ENCODE measurements around the gene LEO1.
A peak's percentile ranks its signal among the peaks of the same experiment; 100 is the strongest.

LEO1 gene
- long read RNA-seq, transcript LEO1-201 (12 exons, 2,193 nt), result major isoform, 118 of 307 reads
- long read RNA-seq, partial matches to known transcripts, result 164 of 307 reads
- long read RNA-seq, other reads (novel, unspliced or antisense), result 25 of 307 reads

DNA sequence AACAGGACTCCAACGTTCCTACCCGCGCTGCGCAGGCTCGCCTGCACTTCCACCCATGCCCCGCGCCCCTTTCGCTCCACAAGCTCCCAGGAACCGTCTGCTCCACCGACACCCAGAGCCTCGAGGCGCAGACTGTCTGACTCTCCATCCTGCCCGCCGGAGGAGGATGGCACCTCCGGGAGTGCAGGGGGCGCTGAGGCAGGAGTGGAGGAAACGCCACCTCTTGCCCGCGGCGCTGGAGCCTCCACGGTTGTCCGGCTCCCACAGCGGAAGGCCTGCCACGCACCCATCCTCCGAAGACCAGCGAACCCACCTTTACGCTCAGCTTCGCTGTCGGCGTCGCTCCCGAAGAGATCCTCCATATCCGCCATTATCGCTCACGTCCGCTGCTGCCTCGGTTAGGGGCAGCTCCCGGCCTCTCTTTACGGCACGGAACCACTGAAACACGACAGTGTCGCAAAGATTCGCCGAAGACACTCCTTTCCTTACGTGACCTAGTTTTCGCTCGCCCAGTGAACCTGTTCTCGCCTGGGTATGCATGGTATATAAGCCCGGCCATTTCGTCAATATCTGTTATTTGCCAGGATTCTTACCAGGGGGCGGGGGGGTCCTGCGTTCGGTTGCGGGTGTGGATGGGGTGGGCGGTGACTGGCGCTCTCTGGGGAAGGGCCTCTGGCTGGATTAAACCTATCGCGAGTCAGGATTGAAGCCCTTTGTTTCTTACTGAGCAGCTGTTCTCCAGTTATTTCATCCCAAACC is at the start of gene LEO1:
TSS of gene LEO1 (minus strand) at position 404 of the 759 bp plus-strand sequence. CDS start at position 371, 33 bp downstream.
- H3K4me3 ChIP-seq (replicated peaks; ENCODE audit: insufficient read depth, low read length), result peak within 1 kb of the TSS; percentile 84
- H3K27ac ChIP-seq (replicated peaks), result peak within 1 kb of the TSS; percentile 90
- DNase-seq (ENCODE audit: low read depth in 1 of 2, low spot score in 1 of 2), result peak; percentile 97
- no peaks in the 10 kb centered on the region for H3K27me3 ChIP-seq (ENCODE audit: insufficient read depth, poor library complexity, severe bottlenecking)
- peak; percentile 91 for TF ChIP-seq POLR2AphosphoS5 (IDR thresholded peaks at IDR 0.05; ENCODE audit: low read depth)
- TF ChIP-seq, protein P1, sequence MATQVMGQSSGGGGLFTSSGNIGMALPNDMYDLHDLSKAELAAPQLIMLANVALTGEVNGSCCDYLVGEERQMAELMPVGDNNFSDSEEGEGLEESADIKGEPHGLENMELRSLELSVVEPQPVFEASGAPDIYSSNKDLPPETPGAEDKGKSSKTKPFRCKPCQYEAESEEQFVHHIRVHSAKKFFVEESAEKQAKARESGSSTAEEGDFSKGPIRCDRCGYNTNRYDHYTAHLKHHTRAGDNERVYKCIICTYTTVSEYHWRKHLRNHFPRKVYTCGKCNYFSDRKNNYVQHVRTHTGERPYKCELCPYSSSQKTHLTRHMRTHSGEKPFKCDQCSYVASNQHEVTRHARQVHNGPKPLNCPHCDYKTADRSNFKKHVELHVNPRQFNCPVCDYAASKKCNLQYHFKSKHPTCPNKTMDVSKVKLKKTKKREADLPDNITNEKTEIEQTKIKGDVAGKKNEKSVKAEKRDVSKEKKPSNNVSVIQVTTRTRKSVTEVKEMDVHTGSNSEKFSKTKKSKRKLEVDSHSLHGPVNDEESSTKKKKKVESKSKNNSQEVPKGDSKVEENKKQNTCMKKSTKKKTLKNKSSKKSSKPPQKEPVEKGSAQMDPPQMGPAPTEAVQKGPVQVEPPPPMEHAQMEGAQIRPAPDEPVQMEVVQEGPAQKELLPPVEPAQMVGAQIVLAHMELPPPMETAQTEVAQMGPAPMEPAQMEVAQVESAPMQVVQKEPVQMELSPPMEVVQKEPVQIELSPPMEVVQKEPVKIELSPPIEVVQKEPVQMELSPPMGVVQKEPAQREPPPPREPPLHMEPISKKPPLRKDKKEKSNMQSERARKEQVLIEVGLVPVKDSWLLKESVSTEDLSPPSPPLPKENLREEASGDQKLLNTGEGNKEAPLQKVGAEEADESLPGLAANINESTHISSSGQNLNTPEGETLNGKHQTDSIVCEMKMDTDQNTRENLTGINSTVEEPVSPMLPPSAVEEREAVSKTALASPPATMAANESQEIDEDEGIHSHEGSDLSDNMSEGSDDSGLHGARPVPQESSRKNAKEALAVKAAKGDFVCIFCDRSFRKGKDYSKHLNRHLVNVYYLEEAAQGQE (IDR thresholded peaks at IDR 0.05; ENCODE audit: insufficient replicate concordance, low read depth), result no peak

DNA sequence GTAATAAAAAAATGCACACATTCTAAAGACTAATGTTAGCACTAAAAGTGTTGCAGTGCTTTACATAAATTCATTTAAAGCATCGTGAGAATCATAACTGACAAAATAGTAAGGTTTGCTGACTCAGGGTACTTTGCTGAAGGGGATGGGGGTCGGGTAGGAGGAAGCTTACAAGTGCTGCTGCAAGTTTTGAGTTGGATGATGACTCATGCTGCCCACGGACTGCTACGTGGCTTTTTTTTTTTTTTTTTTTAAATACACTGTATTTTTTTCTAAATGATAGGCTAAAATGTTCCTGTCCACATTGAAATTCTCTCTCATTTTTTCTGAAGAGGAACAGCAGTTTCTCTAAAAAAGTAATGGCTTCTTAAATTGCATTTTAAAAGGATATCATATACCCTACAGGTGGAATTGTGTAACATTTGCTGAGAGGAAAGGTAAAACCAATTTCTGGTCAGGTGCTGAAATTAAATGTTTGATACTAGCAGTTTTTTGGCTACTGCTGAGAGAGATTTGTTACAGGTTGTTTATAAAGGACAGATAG is 49.6 kb upstream of the LEO1 start:
- Histone ChIP-seq H3K27me3 (ENCODE audit: insufficient read depth, poor library complexity, severe bottlenecking) (no peaks in the 10 kb centered on the region), H3K4me3 (replicated peaks; ENCODE audit: insufficient read depth, low read length) (peak overlapping the region; percentile 65), H3K27ac (replicated peaks) (peak overlapping the region; percentile 78)
- DNase-seq (ENCODE audit: low read depth in 1 of 2, low spot score in 1 of 2), result peak; percentile 80 to 81
- TF ChIP-seq POLR2AphosphoS5 (IDR thresholded peaks at IDR 0.05; ENCODE audit: low read depth) (no peak), SPI1 (IDR thresholded peaks at IDR 0.05; ENCODE audit: borderline replicate concordance, low read depth) (no peak), GABPA (IDR thresholded peaks at IDR 0.05; ENCODE audit: low read depth) (no peak)
- TF ChIP-seq, protein P1 (IDR thresholded peaks at IDR 0.05; ENCODE audit: insufficient replicate concordance, low read depth), result no peak
- TF ChIP-seq, protein P2, sequence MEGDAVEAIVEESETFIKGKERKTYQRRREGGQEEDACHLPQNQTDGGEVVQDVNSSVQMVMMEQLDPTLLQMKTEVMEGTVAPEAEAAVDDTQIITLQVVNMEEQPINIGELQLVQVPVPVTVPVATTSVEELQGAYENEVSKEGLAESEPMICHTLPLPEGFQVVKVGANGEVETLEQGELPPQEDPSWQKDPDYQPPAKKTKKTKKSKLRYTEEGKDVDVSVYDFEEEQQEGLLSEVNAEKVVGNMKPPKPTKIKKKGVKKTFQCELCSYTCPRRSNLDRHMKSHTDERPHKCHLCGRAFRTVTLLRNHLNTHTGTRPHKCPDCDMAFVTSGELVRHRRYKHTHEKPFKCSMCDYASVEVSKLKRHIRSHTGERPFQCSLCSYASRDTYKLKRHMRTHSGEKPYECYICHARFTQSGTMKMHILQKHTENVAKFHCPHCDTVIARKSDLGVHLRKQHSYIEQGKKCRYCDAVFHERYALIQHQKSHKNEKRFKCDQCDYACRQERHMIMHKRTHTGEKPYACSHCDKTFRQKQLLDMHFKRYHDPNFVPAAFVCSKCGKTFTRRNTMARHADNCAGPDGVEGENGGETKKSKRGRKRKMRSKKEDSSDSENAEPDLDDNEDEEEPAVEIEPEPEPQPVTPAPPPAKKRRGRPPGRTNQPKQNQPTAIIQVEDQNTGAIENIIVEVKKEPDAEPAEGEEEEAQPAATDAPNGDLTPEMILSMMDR (IDR thresholded peaks at IDR 0.05; ENCODE audit: insufficient read depth, low read length), result no peak

DNA sequence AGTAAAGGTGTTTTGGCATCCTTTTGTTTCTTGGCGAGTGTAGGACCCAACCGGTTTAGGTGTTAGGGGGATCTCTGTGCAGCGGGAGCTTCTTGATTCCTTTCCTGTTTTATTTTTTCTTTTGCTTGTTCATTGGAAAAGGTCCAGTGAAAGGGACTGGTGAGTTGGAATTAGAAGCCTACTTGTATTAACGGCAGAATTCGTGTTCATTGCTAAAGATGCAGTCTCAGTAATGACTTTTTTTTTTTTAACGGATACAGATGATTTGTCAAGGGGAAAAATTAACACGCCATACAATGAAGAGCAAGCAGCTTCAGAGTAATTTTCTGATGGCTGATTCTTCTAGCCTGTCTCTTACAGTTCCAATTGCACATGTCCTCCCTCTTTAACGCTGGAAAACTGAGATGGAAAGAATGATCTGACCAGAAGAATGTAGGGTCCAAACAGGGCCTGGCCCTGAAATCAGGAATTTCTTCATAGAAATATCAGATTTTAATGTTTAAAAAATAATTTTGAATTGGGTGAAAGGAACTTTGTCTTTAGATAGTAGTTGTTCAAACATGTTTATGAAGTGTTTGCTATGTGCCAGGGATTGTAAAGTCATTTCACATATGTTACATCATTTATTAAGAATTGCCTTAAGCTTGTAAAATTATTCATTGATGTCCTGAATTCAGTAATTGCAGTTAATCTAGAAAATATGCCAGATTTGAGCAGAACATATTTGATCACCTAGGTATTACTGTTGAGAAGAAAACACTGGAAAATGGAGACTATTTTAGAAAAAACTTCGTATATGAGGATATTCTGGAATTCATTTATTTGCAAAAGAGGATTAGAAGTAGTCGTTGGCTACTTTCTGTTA is 48.9 kb upstream of the LEO1 start:
- H3K27ac ChIP-seq (replicated peaks), result peak overlapping the region; percentile 78

More for the DNA sequence above, 48.9 kb upstream of the LEO1 start:
- Histone ChIP-seq H3K27me3 (ENCODE audit: insufficient read depth, poor library complexity, severe bottlenecking) (no peaks in the 10 kb centered on the region), H3K4me3 (replicated peaks; ENCODE audit: insufficient read depth, low read length) (peak overlapping the region; percentile 65)
- TF ChIP-seq, protein P2 (IDR thresholded peaks at IDR 0.05; ENCODE audit: insufficient read depth, low read length), result no peak
- TF ChIP-seq, protein P1 (IDR thresholded peaks at IDR 0.05; ENCODE audit: insufficient replicate concordance, low read depth), result no peak
- TF ChIP-seq SPI1 (IDR thresholded peaks at IDR 0.05; ENCODE audit: borderline replicate concordance, low read depth), result no peak
- TF ChIP-seq GABPA (IDR thresholded peaks at IDR 0.05; ENCODE audit: low read depth), result no peak
- no peak for TF ChIP-seq POLR2AphosphoS5 (IDR thresholded peaks at IDR 0.05; ENCODE audit: low read depth)
- no peak for DNase-seq (ENCODE audit: low read depth in 1 of 2, low spot score in 1 of 2)
